BE2C (cell line): ENCODE results near the gene PHYH.

Source experiments
- DNase-seq: peaks from one replicate; pipeline ENCODE4 v3.0.0-alpha.2; 2020
- H3K27me3 ChIP-seq: fragments of 250-450 bp; sonication (Bioruptor Pico); 2 replicates; pipeline ENCODE4 v1.5.1; 2020; ENCODE audit warnings: mild to moderate bottlenecking
- H3K36me3 ChIP-seq: fragments of 250-450 bp; sonication (Bioruptor Pico); 2 replicates; pipeline ENCODE4 v1.5.1; 2020; ENCODE audit warnings: mild to moderate bottlenecking
- H3K4me1 ChIP-seq: fragments of 250-450 bp; sonication (Bioruptor Pico); 2 replicates; pipeline ENCODE4 v1.5.1; 2020
- H3K4me3 ChIP-seq: 2 replicates; pipeline ENCODE4 v1.5.1; 2011; ENCODE audit warnings: low read depth, low read length
- H3K9me3 ChIP-seq: fragments of 250-450 bp; sonication (Bioruptor Pico); 2 replicates; pipeline ENCODE4 v1.5.1; 2020
- TF ChIP-seq, protein P1 (sequence below): IDR thresholded peaks from 2 replicates; pipeline ENCODE4 v1.5.1; 2012; ENCODE audit warnings: mild to moderate bottlenecking, low read depth, low read length

PHYH gene

DNA sequence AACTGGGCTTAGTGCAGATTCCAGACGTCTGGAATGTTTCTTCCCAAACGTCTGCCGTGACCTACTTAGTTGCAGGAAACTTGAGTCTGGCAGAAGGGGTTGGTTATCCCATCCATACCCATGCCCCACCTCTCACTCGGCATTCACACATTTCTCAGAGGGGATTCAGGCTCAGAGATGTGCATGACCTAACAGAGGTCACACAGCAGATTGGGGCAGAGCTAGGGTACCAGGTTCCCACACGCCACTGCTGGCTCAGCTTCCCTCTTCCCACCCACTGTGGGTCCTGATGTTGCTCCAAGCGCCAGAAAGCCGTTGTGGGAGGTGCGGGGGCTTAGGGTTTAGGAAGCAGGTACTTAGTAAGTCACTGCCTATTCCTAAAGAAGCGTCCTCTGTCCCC, 68.7 kb downstream of the PHYH start:
- Histone ChIP-seq H3K36me3 (no peaks in the 10 kb centered on the region), H3K9me3 (no peaks in the 10 kb centered on the region), H3K27me3 (no peaks in the 10 kb centered on the region; the same call in 1 of the 2 replicates), H3K4me3 (no peak overlapping the region), H3K4me1 (0 out of 2 replicates have a peak, but pooled peaks cover 2% of the 10 kb centered on the region)
- TF ChIP-seq, protein P1, sequence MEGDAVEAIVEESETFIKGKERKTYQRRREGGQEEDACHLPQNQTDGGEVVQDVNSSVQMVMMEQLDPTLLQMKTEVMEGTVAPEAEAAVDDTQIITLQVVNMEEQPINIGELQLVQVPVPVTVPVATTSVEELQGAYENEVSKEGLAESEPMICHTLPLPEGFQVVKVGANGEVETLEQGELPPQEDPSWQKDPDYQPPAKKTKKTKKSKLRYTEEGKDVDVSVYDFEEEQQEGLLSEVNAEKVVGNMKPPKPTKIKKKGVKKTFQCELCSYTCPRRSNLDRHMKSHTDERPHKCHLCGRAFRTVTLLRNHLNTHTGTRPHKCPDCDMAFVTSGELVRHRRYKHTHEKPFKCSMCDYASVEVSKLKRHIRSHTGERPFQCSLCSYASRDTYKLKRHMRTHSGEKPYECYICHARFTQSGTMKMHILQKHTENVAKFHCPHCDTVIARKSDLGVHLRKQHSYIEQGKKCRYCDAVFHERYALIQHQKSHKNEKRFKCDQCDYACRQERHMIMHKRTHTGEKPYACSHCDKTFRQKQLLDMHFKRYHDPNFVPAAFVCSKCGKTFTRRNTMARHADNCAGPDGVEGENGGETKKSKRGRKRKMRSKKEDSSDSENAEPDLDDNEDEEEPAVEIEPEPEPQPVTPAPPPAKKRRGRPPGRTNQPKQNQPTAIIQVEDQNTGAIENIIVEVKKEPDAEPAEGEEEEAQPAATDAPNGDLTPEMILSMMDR: no peak
- DNase-seq: no peak
